HepG2 (cell line): ENCODE measurements around the gene TAMALIN. TPM values are rescaled to one million over a fixed set of nuclear protein-coding genes. Genes with fewer than 3 reads are reported as not detected.

Experiments used
- ARID5B ChIP-seq: IDR thresholded peaks from 2 replicates; pipeline ENCODE4 v1.4.0; 2020; ENCODE audit warnings: mild to moderate bottlenecking, missing genetic modification reagents
- EED ChIP-seq: sonication (generic); formaldehyde crosslinking; IDR thresholded peaks from 2 replicates; pipeline ENCODE4 v1.5.0; 2020; ENCODE audit warnings: mild to moderate bottlenecking, missing genetic modification reagents
- FOXA1 ChIP-seq, 2 experiments: fragments of 450-650 bp in 1 of 2; sonication (generic) in 1 of 2; formaldehyde crosslinking in 1 of 2; IDR thresholded peaks; 2 replicates each; pipeline versions ENCODE4 v1.4.0 to v1.6.1; 2016 to 2020; ENCODE audit warnings: missing genetic modification reagents in 1 of 2
- FOXP4 ChIP-seq: sonication (generic); formaldehyde crosslinking; IDR thresholded peaks from 2 replicates; pipeline ENCODE4 v1.4.0; 2020; ENCODE audit warnings: missing genetic modification reagents
- HOXA3 ChIP-seq: sonication (generic); formaldehyde crosslinking; IDR thresholded peaks from 2 replicates; pipeline ENCODE4 v1.5.0; 2020; ENCODE audit warnings: missing genetic modification reagents
- NCOA2 ChIP-seq: sonication (generic); formaldehyde crosslinking; IDR thresholded peaks from 2 replicates; pipeline ENCODE4 v1.8.0; 2022; ENCODE audit warnings: inconsistent platforms
- ONECUT2 ChIP-seq: sonication (generic); formaldehyde crosslinking; IDR thresholded peaks from 2 replicates; pipeline ENCODE4 v1.4.0; 2020; ENCODE audit warnings: missing genetic modification reagents
- ZNF644 ChIP-seq: IDR thresholded peaks from 2 replicates; pipeline ENCODE4 v1.6.1; 2016; ENCODE audit warnings: low read depth
- ZSCAN31 ChIP-seq: sonication (generic); formaldehyde crosslinking; IDR thresholded peaks from 2 replicates; pipeline ENCODE4 v1.5.0; 2020; ENCODE audit warnings: low read depth, mild to moderate bottlenecking, missing genetic modification reagents
- ZSCAN9 ChIP-seq: IDR thresholded peaks from 2 replicates; pipeline ENCODE4 v1.6.1; 2016; ENCODE audit warnings: borderline replicate concordance
- polyA plus RNA-seq, 8 experiments: library from polyadenylated mRNA; depleted of rRNA in 3 of 8; stranded (reverse) in 7 of 8; unstranded in 1 of 8; fragments of >200 nt; fragmentation: Illumina TruSeq in 4 of 8; extraction: Trizol in 4 of 8; gene quantifications; 2 replicates each; pipeline versions ENCODE4 v1.2.1 to v1.2.3, GENCODE V29; 2011 to 2016; ENCODE audit warnings: low read depth in 4 of 8, missing spikeins in 1 of 8, mixed read lengths in 1 of 8; ENCODE audit not compliant: insufficient read depth in 1 of 8
- total RNA-seq, 5 experiments: library from RNA; depleted of rRNA; stranded (reverse); fragments of >200 nt; fragmentation: Illumina TruSeq; extraction: Trizol; gene quantifications; 2 replicates each; pipeline ENCODE4 v1.2.3, GENCODE V29; 2016; ENCODE audit warnings: low read depth in 1 of 5
- TF ChIP-seq, protein P1 (sequence below): sonication (generic); formaldehyde crosslinking; conservative IDR thresholded peaks from 2 replicates; pipeline ENCODE4 v1.4.0; 2020; ENCODE audit warnings: mild to moderate bottlenecking, missing genetic modification reagents, moderate library complexity
- TF ChIP-seq, protein P2 (sequence below): sonication (generic); formaldehyde crosslinking; IDR thresholded peaks from 2 replicates; pipeline ENCODE4; 2020; ENCODE audit warnings: missing genetic modification reagents, mild to moderate bottlenecking, borderline replicate concordance
- TF ChIP-seq, protein P3 (sequence below): sonication (generic); formaldehyde crosslinking; IDR thresholded peaks from 2 replicates; pipeline ENCODE4 v1.4.0; 2020; ENCODE audit warnings: missing genetic modification reagents

TAMALIN gene
- total and polyA plus RNA-seq, 2 of the 13 experiments (the other 11 are each of a cell fraction or from before 2014, with no cell fraction given): 2.9 to 10.9 TPM

GRCh38 chr12:51976376-51977160 is 30.2 kb upstream of the TAMALIN start (continued):
- 0 out of 2 replicates have a peak, but pooled peaks have one; percentile 24 for TF ChIP-seq ZSCAN9
- TF ChIP-seq, protein P1, sequence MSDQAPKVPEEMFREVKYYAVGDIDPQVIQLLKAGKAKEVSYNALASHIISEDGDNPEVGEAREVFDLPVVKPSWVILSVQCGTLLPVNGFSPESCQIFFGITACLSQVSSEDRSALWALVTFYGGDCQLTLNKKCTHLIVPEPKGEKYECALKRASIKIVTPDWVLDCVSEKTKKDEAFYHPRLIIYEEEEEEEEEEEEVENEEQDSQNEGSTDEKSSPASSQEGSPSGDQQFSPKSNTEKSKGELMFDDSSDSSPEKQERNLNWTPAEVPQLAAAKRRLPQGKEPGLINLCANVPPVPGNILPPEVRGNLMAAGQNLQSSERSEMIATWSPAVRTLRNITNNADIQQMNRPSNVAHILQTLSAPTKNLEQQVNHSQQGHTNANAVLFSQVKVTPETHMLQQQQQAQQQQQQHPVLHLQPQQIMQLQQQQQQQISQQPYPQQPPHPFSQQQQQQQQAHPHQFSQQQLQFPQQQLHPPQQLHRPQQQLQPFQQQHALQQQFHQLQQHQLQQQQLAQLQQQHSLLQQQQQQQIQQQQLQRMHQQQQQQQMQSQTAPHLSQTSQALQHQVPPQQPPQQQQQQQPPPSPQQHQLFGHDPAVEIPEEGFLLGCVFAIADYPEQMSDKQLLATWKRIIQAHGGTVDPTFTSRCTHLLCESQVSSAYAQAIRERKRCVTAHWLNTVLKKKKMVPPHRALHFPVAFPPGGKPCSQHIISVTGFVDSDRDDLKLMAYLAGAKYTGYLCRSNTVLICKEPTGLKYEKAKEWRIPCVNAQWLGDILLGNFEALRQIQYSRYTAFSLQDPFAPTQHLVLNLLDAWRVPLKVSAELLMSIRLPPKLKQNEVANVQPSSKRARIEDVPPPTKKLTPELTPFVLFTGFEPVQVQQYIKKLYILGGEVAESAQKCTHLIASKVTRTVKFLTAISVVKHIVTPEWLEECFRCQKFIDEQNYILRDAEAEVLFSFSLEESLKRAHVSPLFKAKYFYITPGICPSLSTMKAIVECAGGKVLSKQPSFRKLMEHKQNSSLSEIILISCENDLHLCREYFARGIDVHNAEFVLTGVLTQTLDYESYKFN (CRISPR knock-in tag): peak; percentile 86
- TF ChIP-seq ZSCAN31 (CRISPR knock-in tag): 0 out of 2 replicates have a peak, but pooled peaks have one; percentile 8
- TF ChIP-seq ONECUT2 (CRISPR knock-in tag): peak; percentile 81
- TF ChIP-seq ZNF644 (CRISPR knock-in tag): peak; percentile 58; the same call in 1 of the 2 replicates
- TF ChIP-seq HOXA3: peak; percentile 42
- no peak for TF ChIP-seq FOXA1 (IDR thresholded peaks at IDR 0.05)
- no peak for TF ChIP-seq FOXA1 (CRISPR knock-in tag; IDR thresholded peaks at IDR 0.05)
- TF ChIP-seq NCOA2 (CRISPR knock-in tag): peak; percentile 74; the same call in 1 of the 2 replicates
- TF ChIP-seq, protein P2, sequence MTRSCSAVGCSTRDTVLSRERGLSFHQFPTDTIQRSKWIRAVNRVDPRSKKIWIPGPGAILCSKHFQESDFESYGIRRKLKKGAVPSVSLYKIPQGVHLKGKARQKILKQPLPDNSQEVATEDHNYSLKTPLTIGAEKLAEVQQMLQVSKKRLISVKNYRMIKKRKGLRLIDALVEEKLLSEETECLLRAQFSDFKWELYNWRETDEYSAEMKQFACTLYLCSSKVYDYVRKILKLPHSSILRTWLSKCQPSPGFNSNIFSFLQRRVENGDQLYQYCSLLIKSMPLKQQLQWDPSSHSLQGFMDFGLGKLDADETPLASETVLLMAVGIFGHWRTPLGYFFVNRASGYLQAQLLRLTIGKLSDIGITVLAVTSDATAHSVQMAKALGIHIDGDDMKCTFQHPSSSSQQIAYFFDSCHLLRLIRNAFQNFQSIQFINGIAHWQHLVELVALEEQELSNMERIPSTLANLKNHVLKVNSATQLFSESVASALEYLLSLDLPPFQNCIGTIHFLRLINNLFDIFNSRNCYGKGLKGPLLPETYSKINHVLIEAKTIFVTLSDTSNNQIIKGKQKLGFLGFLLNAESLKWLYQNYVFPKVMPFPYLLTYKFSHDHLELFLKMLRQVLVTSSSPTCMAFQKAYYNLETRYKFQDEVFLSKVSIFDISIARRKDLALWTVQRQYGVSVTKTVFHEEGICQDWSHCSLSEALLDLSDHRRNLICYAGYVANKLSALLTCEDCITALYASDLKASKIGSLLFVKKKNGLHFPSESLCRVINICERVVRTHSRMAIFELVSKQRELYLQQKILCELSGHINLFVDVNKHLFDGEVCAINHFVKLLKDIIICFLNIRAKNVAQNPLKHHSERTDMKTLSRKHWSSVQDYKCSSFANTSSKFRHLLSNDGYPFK: no peak
- TF ChIP-seq FOXP4: peak; percentile 79
- peak; percentile 66; the same call in 1 of the 2 replicates for TF ChIP-seq ARID5B (CRISPR knock-in tag)
- TF ChIP-seq, protein P3, sequence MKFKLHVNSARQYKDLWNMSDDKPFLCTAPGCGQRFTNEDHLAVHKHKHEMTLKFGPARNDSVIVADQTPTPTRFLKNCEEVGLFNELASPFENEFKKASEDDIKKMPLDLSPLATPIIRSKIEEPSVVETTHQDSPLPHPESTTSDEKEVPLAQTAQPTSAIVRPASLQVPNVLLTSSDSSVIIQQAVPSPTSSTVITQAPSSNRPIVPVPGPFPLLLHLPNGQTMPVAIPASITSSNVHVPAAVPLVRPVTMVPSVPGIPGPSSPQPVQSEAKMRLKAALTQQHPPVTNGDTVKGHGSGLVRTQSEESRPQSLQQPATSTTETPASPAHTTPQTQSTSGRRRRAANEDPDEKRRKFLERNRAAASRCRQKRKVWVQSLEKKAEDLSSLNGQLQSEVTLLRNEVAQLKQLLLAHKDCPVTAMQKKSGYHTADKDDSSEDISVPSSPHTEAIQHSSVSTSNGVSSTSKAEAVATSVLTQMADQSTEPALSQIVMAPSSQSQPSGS: no peak
- TF ChIP-seq EED: no peak
